Measurements from ENCODE around the gene C1orf232. TPM values are rescaled to one million over a fixed set of nuclear protein-coding genes. Genes with fewer than 3 reads are reported as not detected.

Gene C1orf232
- total RNA-seq, 1 experiment from 2014 or later: not detected

GRCh38 chr1:26188477-26188876 lies 19.7 kb upstream of the C1orf232 start:
- H3K18ac ChIP-seq (ENCODE audit: insufficient read length, low read depth, low read length): no peak overlapping the region
- no peak for TF ChIP-seq CTCF (conservative IDR thresholded peaks at IDR 0.05)
- no CpG with 5 or more reads among the region's 8 CpGs for WGBS (ENCODE audit: extremely low coverage, insufficient read length, low lambda C conversion rate)
- H2BK120ac ChIP-seq (ENCODE audit: low read depth, low read length, poor library complexity, severe bottlenecking): no peak overlapping the region
- H3K23ac ChIP-seq (ENCODE audit: insufficient read length, low read depth, low read length): no peak overlapping the region
- no peak overlapping the region for H3T11ph ChIP-seq (ENCODE audit: low read length)
- H4K91ac ChIP-seq (ENCODE audit: insufficient read length, low read depth, low read length): no peak overlapping the region
- no peak for DNase-seq
- Mint-ChIP-seq H3K27ac (no peak overlapping the region), H3K4me3 (no peak overlapping the region), H3K36me3 (ENCODE audit: insufficient read depth in 1 of 3, low read depth in 3 of 3) (peaks cover 5 to 33% (median 11%) of the 10 kb centered on the region in 3 experiments; a peak in 5 of 7 replicates), H3K27me3 (ENCODE audit: low read depth) (peaks cover 2% of the 10 kb centered on the region; the same call in 1 of the 2 replicates), H3K4me1 (peaks cover 13 to 19% of the 10 kb centered on the region in 2 experiments), H3K9me3 (no peaks in the 10 kb centered on the region)
- no peak overlapping the region for H3K4ac ChIP-seq (ENCODE audit: low read depth, low read length)
- no peak overlapping the region for H4K5ac ChIP-seq (ENCODE audit: insufficient read length, low read depth, low read length)
- H2BK5ac ChIP-seq (ENCODE audit: insufficient read length, low read length): no peak overlapping the region
- H3K23me2 ChIP-seq (ENCODE audit: insufficient read length, low read depth, low read length, poor library complexity, severe bottlenecking): no peaks in the 10 kb centered on the region
- no peaks in the 10 kb centered on the region for H3K9me3 ChIP-seq (ENCODE audit: control insufficient read depth, low read depth, low read length)
- no peaks in the 10 kb centered on the region for H3K79me2 ChIP-seq (ENCODE audit: insufficient read depth, low read length)
- no peaks in the 10 kb centered on the region for H3K4me1 ChIP-seq (ENCODE audit: insufficient read depth, low read length)
- H2BK15ac ChIP-seq (ENCODE audit: low read depth, low read length): no peak overlapping the region
- H2BK12ac ChIP-seq (ENCODE audit: insufficient read length, low read depth, low read length): no peak overlapping the region
- H3K27ac ChIP-seq (ENCODE audit: insufficient read length, low read depth, low read length): no peak overlapping the region
- H4K20me1 ChIP-seq (ENCODE audit: control insufficient read depth, insufficient read depth, insufficient read length): no peaks in the 10 kb centered on the region
- no peak overlapping the region for H4K8ac ChIP-seq (replicated peaks; ENCODE audit: insufficient read length, low read depth, low read length)
- no peak overlapping the region for H2AK5ac ChIP-seq (ENCODE audit: insufficient read length, low read length)
- no peak overlapping the region for H3K56ac ChIP-seq (ENCODE audit: insufficient read length, low read depth, low read length)
- no peak overlapping the region for H3K9ac ChIP-seq (ENCODE audit: extremely low read depth, insufficient read length, low read length)
- no peaks in the 10 kb centered on the region for H3K27me3 ChIP-seq (ENCODE audit: insufficient read depth, low read length)
- H2AFZ ChIP-seq (ENCODE audit: low read length): no peak overlapping the region
- H3K4me2 ChIP-seq (ENCODE audit: insufficient read depth, insufficient read length, low read length): no peak overlapping the region
- no peaks in the 10 kb centered on the region for H3K79me1 ChIP-seq (ENCODE audit: insufficient read depth, low read depth, low read length, poor library complexity, severe bottlenecking)
- no peak overlapping the region for H3K14ac ChIP-seq (ENCODE audit: insufficient read depth, low read length)
- H2BK20ac ChIP-seq (ENCODE audit: low read depth, low read length, poor library complexity, severe bottlenecking): no peak overlapping the region

Measured in H9 (cell line).